Measurements from ENCODE around the gene TCF20.

TCF20 gene

GRCh38 chr22:42299586-42300258 lies 29.3 kb upstream of the TCF20 start:
- DNase-seq = peak; percentile 60

- DNase-seq = no peak
Measured at GRCh38 chr22:42298746-42299145, 28.3 kb upstream of the TCF20 start.

- no peak for DNase-seq
Measured at GRCh38 chr22:42297778-42298177, 27.3 kb upstream of the TCF20 start.

GRCh38 chr22:42296883-42297282 lies 26.4 kb upstream of the TCF20 start:
- no peak for DNase-seq

- DNase-seq = no peak
Measured at GRCh38 chr22:42296381-42296853, 26.0 kb upstream of the TCF20 start.

- no peak for DNase-seq
Measured at GRCh38 chr22:42294034-42294985, 23.9 kb upstream of the TCF20 start.

GRCh38 chr22:42292732-42293520 lies 22.5 kb upstream of the TCF20 start:
- DNase-seq = no peak

GRCh38 chr22:42291287-42291686 lies 20.8 kb upstream of the TCF20 start:
- DNase-seq = no peak

GRCh38 chr22:42289671-42290541 lies 19.5 kb upstream of the TCF20 start:
- DNase-seq = no peak

- no peak for DNase-seq
Measured at GRCh38 chr22:42288791-42289190, 18.3 kb upstream of the TCF20 start.

- DNase-seq = no peak
Measured at GRCh38 chr22:42287174-42287890, 16.9 kb upstream of the TCF20 start.

GRCh38 chr22:42286205-42286604 lies 15.8 kb upstream of the TCF20 start:
- DNase-seq = no peak

- no peak for DNase-seq
Measured at GRCh38 chr22:42285604-42286003, 15.2 kb upstream of the TCF20 start.

- DNase-seq = no peak
Measured at GRCh38 chr22:42284643-42285181, 14.3 kb upstream of the TCF20 start.

GRCh38 chr22:42284202-42284591 lies 13.7 kb upstream of the TCF20 start:
- no peak for DNase-seq

GRCh38 chr22:42283278-42284201 lies 13.1 kb upstream of the TCF20 start:
- DNase-seq = peak; percentile 40

- DNase-seq = no peak
Measured at GRCh38 chr22:42282943-42283277, 12.5 kb upstream of the TCF20 start.

GRCh38 chr22:42282252-42282942 lies 11.9 kb upstream of the TCF20 start:
- DNase-seq = no peak

- no peak for DNase-seq
Measured at GRCh38 chr22:42281706-42282251, 11.3 kb upstream of the TCF20 start.
